Endothelial cell of umbilical vein (primary cell): ENCODE data around the gene TMIE. TPM values are rescaled to one million over a fixed set of nuclear protein-coding genes. Genes with fewer than 3 reads are reported as not detected.

Experiments
- BruUV-seq: library from RNA; stranded (reverse); fragments of 400-500 nt; replicated peaks from 2 replicates; lab custom pipeline; 2021; lab: Mats Ljungman, UMichigan
- CTCF ChIA-PET: fragments of 300-600, 350-600 bp; sonication (Branson Sonifier 250); formaldehyde crosslinking; loops from one replicate; lab custom pipeline; 2021; ENCODE audit warnings: antibody characterized with exemption, inconsistent platforms; lab: Charles Lee
- POLR2A ChIA-PET: fragments of 300-600, 350-600 bp; sonication (Branson Sonifier 250); formaldehyde crosslinking; loops from one replicate; lab custom pipeline; 2021; ENCODE audit warnings: antibody characterized with exemption, inconsistent platforms; lab: Charles Lee
- DNase-seq: peaks from one replicate; pipeline ENCODE4 v3.0.0-alpha.2; 2011; ENCODE audit warnings: low read depth, low spot score
- FAIRE-seq: peaks from 2 replicates; lab custom pipeline; 2011; peaks lifted over from hg19 to GRCh38; lab: Jason Lieb, UNC
- H2AFZ ChIP-seq: 2 replicates; pipeline ENCODE4 v1.6.0; 2012; ENCODE audit warnings: low read depth, low read length, control low read depth, inconsistent platforms
- H3K27ac ChIP-seq: 2 replicates; pipeline ENCODE4 v1.5.1; 2011; ENCODE audit warnings: low read depth, mild to moderate bottlenecking, control low read depth, low read length, moderate library complexity; ENCODE audit not compliant: insufficient read depth
- H3K27me3 ChIP-seq, 2 experiments: 2 replicates each; pipeline versions ENCODE4 v1.6.0 to v1.6.1; 2011; ENCODE audit warnings: low read length in 2 of 2, mixed read lengths in 1 of 2; ENCODE audit not compliant: control insufficient read depth in 2 of 2, insufficient read depth in 2 of 2
- H3K36me3 ChIP-seq, 2 experiments: 2 replicates in 1 of 2; 3 replicates in 1 of 2; pipeline ENCODE4 v1.5.1; 2011; ENCODE audit warnings: low read length in 2 of 2, mild to moderate bottlenecking in 1 of 2, moderate library complexity in 1 of 2; ENCODE audit not compliant: control insufficient read depth in 2 of 2, insufficient read depth in 2 of 2; ENCODE audit errors: extremely low read depth in 1 of 2
- H3K4me1 ChIP-seq: 3 replicates; pipeline ENCODE4 v1.5.1; 2011; ENCODE audit warnings: mild to moderate bottlenecking, low read length; ENCODE audit not compliant: control insufficient read depth, insufficient read depth; ENCODE audit errors: extremely low read depth
- H3K4me2 ChIP-seq: 2 replicates; pipeline ENCODE4 v1.6.1; 2011; ENCODE audit warnings: low read length, control low read depth, mixed read lengths; ENCODE audit not compliant: insufficient read depth
- H3K4me3 ChIP-seq, 3 experiments: fragments of 200-600 bp in 1 of 3; sonication (generic), shearing (Covaris generic) in 1 of 3; replicated peaks in 1 of 3; 2 replicates each; pipeline ENCODE4 v1.5.1; 2011 to 2016; ENCODE audit warnings: control low read depth in 3 of 3, low read length in 3 of 3, mild to moderate bottlenecking in 2 of 3, inconsistent platforms in 1 of 3, low read depth in 1 of 3, moderate library complexity in 1 of 3; ENCODE audit not compliant: insufficient read depth in 1 of 3
- H3K79me2 ChIP-seq: 2 replicates; pipeline ENCODE4 v1.6.0; 2012; ENCODE audit warnings: low read length, inconsistent platforms; ENCODE audit not compliant: control insufficient read depth, insufficient read depth
- H3K9ac ChIP-seq: replicated peaks from 2 replicates; pipeline ENCODE3; 2011; ENCODE audit warnings: low read length, control low read depth; ENCODE audit not compliant: insufficient read depth; ENCODE audit errors: extremely low read depth
- H3K9me1 ChIP-seq: replicated peaks from 3 replicates; pipeline ENCODE4 v1.6.0; 2011; ENCODE audit warnings: mild to moderate bottlenecking, low read length; ENCODE audit not compliant: control insufficient read depth, insufficient read depth; ENCODE audit errors: extremely low read depth
- H3K9me3 ChIP-seq: replicated peaks from 2 replicates; pipeline ENCODE4 v1.5.1; 2012; ENCODE audit warnings: low read length, inconsistent platforms; ENCODE audit not compliant: control insufficient read depth, insufficient read depth
- H4K20me1 ChIP-seq: replicated peaks from 2 replicates; pipeline ENCODE3; 2011; ENCODE audit warnings: mild to moderate bottlenecking, low read length; ENCODE audit not compliant: control insufficient read depth, insufficient read depth; ENCODE audit errors: extremely low read depth
- EZH2 ChIP-seq: IDR thresholded peaks from 2 replicates; pipeline ENCODE4 v1.6.1; 2012; ENCODE audit warnings: borderline replicate concordance, low read depth, mild to moderate bottlenecking, moderate library complexity, low read length, inconsistent platforms; ENCODE audit not compliant: severe bottlenecking
- FOS ChIP-seq: IDR thresholded peaks from 2 replicates; pipeline ENCODE4 v1.6.1; 2011; ENCODE audit warnings: mild to moderate bottlenecking, low read length, moderate library complexity, borderline replicate concordance; ENCODE audit not compliant: insufficient read depth
- GATA2 ChIP-seq: IDR thresholded peaks from 2 replicates; pipeline ENCODE4 v1.7.0; 2011; ENCODE audit warnings: low read depth, mild to moderate bottlenecking, moderate library complexity, mixed read lengths, low read length; ENCODE audit not compliant: insufficient read length, insufficient read depth
- JUN ChIP-seq: IDR thresholded peaks from 2 replicates; pipeline ENCODE4 v1.6.1; 2011; ENCODE audit warnings: borderline replicate concordance, low read depth; ENCODE audit not compliant: insufficient read length, insufficient read depth
- MYC ChIP-seq: IDR thresholded peaks from one replicate; pipeline ENCODE4 v1.6.1; 2011; ENCODE audit warnings: mild to moderate bottlenecking, low read depth, low read length
- POLR2A ChIP-seq: IDR thresholded peaks from 2 replicates; pipeline ENCODE4 v1.6.1; 2012; ENCODE audit warnings: low read depth, mild to moderate bottlenecking, control low read depth, low read length
- POLR2AphosphoS5 ChIP-seq: IDR thresholded peaks from 2 replicates; pipeline ENCODE4 v1.6.1; 2012; ENCODE audit warnings: low read depth, mild to moderate bottlenecking, control low read depth, low read length, moderate library complexity; ENCODE audit not compliant: insufficient read depth
- dilution Hi-C: fragments of 300-500 bp; cut with MboI; formaldehyde crosslinking; loops from one replicate; pipeline ENCODE4 v1.15.0; 2019; ENCODE audit warnings: low sequenced_read_pairs; ENCODE audit not compliant: extremely low pct_ligation_motif_present
- intact Hi-C: fragments of 100-400 bp; cut with micrococcal nuclease; formaldehyde crosslinking; loops from one replicate; pipeline ENCODE4 v1.10.0; 2022
- polyA plus RNA-seq, 4 experiments: library from polyadenylated mRNA; depleted of rRNA in 3 of 4; stranded (reverse) in 3 of 4; unstranded in 1 of 4; fragments of >200 nt; gene quantifications; 2 replicates each; pipeline versions ENCODE4 v1.2.1 to v1.2.3, GENCODE V29; 2011 to 2012; ENCODE audit warnings: missing spikeins in 1 of 4
- total RNA-seq: library from RNA; stranded (reverse); gene quantifications from 2 replicates; pipeline ENCODE4 v1.2.3, GENCODE V29; 2021
- TF ChIP-seq, protein P1 (sequence below), 2 donors: IDR thresholded peaks; 1 replicate in 1 of 2; 2 replicates in 1 of 2; pipeline ENCODE4 v1.5.1; 2011; ENCODE audit warnings: low read length in 2 of 2, mild to moderate bottlenecking in 2 of 2, moderate library complexity in 2 of 2, control low read depth in 1 of 2, inconsistent platforms in 1 of 2, low read depth in 1 of 2; ENCODE audit not compliant: insufficient read depth in 1 of 2; ENCODE audit errors: extremely low read depth in 1 of 2
- TF ChIP-seq, protein P2 (sequence below): IDR thresholded peaks from 2 replicates; pipeline ENCODE4 v1.6.1; 2011; ENCODE audit not compliant: insufficient read depth, insufficient read length

The TMIE gene
- total and polyA plus RNA-seq, 2 donors (not counting 3 experiments of a cell fraction or from before 2014, with no cell fraction given), result 0.15 to 0.27 TPM

DNA sequence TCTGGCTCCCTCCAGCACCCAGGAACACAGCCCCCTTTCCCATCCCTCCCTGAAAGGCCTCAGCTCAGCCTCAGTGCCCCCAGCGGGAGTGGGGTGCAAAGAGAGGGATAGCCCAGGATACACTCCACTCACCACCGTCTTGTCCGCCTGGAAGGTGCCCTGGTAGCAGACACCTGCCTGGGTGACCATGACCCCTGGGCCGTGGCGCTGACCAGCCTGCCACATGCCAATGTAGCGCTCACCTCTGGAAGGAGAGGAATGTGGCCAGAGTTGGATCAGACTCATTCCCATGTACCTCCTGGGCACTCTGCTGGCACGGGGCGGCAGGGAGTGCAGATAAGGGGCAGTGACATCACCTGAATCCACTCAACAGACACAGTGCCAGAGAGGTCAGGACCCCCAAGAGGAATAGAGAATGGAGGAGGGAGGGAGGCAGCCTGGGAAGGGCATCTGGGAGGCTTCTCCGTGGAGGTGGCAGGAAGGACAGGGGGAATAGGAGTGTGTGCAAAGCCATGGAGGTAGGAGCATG lies 20.8 kb upstream of the TMIE start:
- no peaks in the 10 kb centered on the region for H4K20me1 ChIP-seq

More for the DNA sequence above, 20.8 kb upstream of the TMIE start:
- H3K9ac ChIP-seq, result no peak overlapping the region
- H3K4me3 ChIP-seq, result no peak overlapping the region
- no peak overlapping the region for H3K4me2 ChIP-seq
- no peaks in the 10 kb centered on the region for H3K4me1 ChIP-seq
- H3K9me3 ChIP-seq, result no peaks in the 10 kb centered on the region
- no peaks in the 10 kb centered on the region for H3K27me3 ChIP-seq
- H3K79me2 ChIP-seq, result no peaks in the 10 kb centered on the region
- no peak overlapping the region for H3K27ac ChIP-seq
- BruUV-seq, result no TSS peak
- no peaks in the 10 kb centered on the region for H3K36me3 ChIP-seq
- no peak for FAIRE-seq
- no peaks in the 10 kb centered on the region for H3K9me1 ChIP-seq
- DNase-seq, result no peak
- intact Hi-C loops, result no loop called here
- ChIA-PET CTCF (interaction anchor here (1.5 kb wide), 1 partner anchor 13 kb away, joined by 4 read pairs; the partner anchor contains the start of gene ALS2CL), POLR2A (no interaction called here)
- TF ChIP-seq MYC (no peak), JUN (no peak), POLR2AphosphoS5 (no peak), FOS (no peak), GATA2 (no peak), EZH2 (no peak), POLR2A (no peak)
- TF ChIP-seq, protein P1, sequence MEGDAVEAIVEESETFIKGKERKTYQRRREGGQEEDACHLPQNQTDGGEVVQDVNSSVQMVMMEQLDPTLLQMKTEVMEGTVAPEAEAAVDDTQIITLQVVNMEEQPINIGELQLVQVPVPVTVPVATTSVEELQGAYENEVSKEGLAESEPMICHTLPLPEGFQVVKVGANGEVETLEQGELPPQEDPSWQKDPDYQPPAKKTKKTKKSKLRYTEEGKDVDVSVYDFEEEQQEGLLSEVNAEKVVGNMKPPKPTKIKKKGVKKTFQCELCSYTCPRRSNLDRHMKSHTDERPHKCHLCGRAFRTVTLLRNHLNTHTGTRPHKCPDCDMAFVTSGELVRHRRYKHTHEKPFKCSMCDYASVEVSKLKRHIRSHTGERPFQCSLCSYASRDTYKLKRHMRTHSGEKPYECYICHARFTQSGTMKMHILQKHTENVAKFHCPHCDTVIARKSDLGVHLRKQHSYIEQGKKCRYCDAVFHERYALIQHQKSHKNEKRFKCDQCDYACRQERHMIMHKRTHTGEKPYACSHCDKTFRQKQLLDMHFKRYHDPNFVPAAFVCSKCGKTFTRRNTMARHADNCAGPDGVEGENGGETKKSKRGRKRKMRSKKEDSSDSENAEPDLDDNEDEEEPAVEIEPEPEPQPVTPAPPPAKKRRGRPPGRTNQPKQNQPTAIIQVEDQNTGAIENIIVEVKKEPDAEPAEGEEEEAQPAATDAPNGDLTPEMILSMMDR (IDR thresholded peaks at IDR 0.05; ENCODE audit: extremely low read depth in 1 of 2, insufficient read depth in 1 of 2, low read depth in 1 of 2, low read length in 2 of 2), result no peak
- TF ChIP-seq, protein P2, sequence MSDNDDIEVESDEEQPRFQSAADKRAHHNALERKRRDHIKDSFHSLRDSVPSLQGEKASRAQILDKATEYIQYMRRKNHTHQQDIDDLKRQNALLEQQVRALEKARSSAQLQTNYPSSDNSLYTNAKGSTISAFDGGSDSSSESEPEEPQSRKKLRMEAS, result no peak
- dilution Hi-C loops, result no loop called here
- no peak overlapping the region for H2AFZ ChIP-seq
